T follicular helper cell (primary cell): ENCODE measurements around the gene MED14.

ENCODE experiments used
- DNase-seq: peaks from one replicate; pipeline ENCODE4 v3.0.0-alpha.2; 2020; ENCODE audit warnings: low read depth

The MED14 gene

DNA sequence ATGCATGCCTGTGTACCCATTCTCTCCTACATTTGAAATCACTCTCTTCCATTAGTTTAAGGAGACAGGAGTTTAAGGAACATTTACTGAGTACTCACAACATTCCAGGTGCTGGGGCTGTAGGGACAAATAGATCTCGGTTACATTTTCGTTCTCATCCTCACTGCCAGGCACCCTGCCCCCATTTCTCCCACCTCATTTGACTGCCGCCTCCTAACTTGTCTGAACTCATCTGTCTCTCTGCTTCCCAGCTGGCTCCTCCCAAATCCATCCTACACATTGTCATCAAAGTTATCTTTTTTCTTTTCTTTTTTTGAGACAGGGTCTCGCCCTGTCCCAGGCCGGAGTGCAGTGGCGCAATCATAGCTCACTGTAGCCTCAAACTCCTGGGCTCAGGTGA, 131.9 kb downstream of the MED14 start:
- no peak for DNase-seq
